Tibial nerve (tissue), 4 donors: ENCODE data around the gene ATP6AP1. TPM values are rescaled to one million over a fixed set of nuclear protein-coding genes. Genes with fewer than 3 reads are reported as not detected.

Experiments used
- DNase-seq, 2 donors: peaks; one replicate each; pipeline ENCODE4 v3.0.0-alpha.2; 2019; ENCODE audit warnings: low spot score in 2 of 2
- H3K27ac ChIP-seq, 4 donors: fragments of 200-600 bp; sonication (generic) in 3 of 4; one replicate each; pipeline ENCODE4 v1.5.1; 2017 to 2019; ENCODE audit warnings: mild to moderate bottlenecking in 1 of 4
- H3K27me3 ChIP-seq, 2 donors: fragments of 200-600 bp; sonication (generic) in 1 of 2; one replicate each; pipeline versions ENCODE4 v1.5.1 to v1.6.0; 2017 to 2019
- H3K36me3 ChIP-seq, 3 donors: fragments of 200-600 bp; sonication (generic); one replicate each; pipeline ENCODE4 v1.5.1; 2018 to 2019
- H3K4me1 ChIP-seq, 4 donors: fragments of 200-600 bp; sonication (generic) in 3 of 4; one replicate each; pipeline ENCODE4 v1.5.1; 2017 to 2019
- H3K4me3 ChIP-seq, 4 donors: fragments of 200-600 bp; sonication (generic) in 3 of 4; one replicate each; pipeline ENCODE4 v1.5.1; 2017 to 2019; ENCODE audit warnings: mild to moderate bottlenecking in 1 of 4, moderate library complexity in 1 of 4
- H3K9me3 ChIP-seq, 4 donors: fragments of 200-600 bp; sonication (generic) in 3 of 4; one replicate each; pipeline ENCODE4 v1.5.1; 2017 to 2019
- EP300 ChIP-seq, 2 donors: sonication (generic); formaldehyde crosslinking; IDR thresholded peaks; one replicate each; pipeline ENCODE4 v1.6.1; 2017; ENCODE audit warnings: antibody characterized with exemption in 2 of 2, mild to moderate bottlenecking in 1 of 2
- POLR2A ChIP-seq, 2 donors: fragments of 450-650 bp; IDR thresholded peaks; one replicate each; pipeline ENCODE4 v1.6.1; 2017; ENCODE audit warnings: antibody characterized with exemption in 2 of 2, mild to moderate bottlenecking in 2 of 2, moderate library complexity in 2 of 2
- WGBS, 2 donors: methylation state at CpG; one replicate each; pipeline ENCODE4 v1.1.5; 2018; 5-methylcytosine and 5-hydroxymethylcytosine counted together
- total RNA-seq, 4 donors: library from RNA; depleted of rRNA; stranded (reverse); fragments of >200 nt; gene quantifications; one replicate each; pipeline ENCODE4 v1.1.0, GENCODE V29; 2016
- TF ChIP-seq, protein P1 (sequence below), 5 experiments: fragments of 200-600 bp in 3 of 5; fragments of 450-650 bp in 2 of 5; sonication (generic) in 3 of 5; IDR thresholded peaks; one replicate each; pipeline ENCODE4 v1.5.1; 2016 to 2019; ENCODE audit warnings: antibody characterized with exemption in 5 of 5, mild to moderate bottlenecking in 3 of 5, moderate library complexity in 2 of 5

Gene ATP6AP1
- total RNA-seq, 4 donors from 2014 or later = 42.9 to 59.7 (median 50.4) TPM

DNA sequence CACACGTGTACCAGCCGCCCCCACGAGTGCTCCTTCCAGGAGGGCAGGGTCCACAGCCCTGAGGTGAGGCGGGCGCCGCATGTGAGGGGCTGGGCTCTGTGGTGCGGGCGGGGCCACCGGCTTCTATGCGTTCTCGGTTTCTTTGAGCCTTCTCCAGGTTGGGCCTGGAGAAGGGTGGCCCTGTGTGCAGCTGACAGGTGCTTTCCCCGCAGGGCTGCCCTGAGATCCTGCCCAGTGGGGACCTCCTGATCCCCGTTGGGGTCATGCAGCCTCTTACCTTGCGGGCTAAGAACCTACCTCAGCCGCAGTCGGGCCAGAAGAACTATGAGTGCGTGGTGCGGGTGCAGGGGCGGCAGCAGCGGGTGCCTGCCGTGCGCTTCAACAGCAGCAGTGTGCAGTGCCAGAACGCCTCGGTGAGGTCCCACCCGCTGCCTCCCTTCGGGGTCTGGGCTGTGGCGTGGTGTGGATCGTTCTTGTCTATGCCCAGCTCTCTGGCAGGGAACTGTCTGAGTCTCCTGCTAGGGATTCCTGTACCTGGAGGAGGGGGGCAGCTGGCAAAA, 36.4 kb downstream of the ATP6AP1 start:
- Histone ChIP-seq H3K9me3 (no peaks in the 10 kb centered on the region), H3K27ac (no peak overlapping the region), H3K4me3 (no peak overlapping the region), H3K4me1 (peaks cover 0 to 23% (median 1%) of the 10 kb centered on the region in 4 donors), H3K27me3 (no peaks in the 10 kb centered on the region), H3K36me3 (peaks cover 0 to 65% (median 0%) of the 10 kb centered on the region in 3 donors)
- TF ChIP-seq, protein P1, sequence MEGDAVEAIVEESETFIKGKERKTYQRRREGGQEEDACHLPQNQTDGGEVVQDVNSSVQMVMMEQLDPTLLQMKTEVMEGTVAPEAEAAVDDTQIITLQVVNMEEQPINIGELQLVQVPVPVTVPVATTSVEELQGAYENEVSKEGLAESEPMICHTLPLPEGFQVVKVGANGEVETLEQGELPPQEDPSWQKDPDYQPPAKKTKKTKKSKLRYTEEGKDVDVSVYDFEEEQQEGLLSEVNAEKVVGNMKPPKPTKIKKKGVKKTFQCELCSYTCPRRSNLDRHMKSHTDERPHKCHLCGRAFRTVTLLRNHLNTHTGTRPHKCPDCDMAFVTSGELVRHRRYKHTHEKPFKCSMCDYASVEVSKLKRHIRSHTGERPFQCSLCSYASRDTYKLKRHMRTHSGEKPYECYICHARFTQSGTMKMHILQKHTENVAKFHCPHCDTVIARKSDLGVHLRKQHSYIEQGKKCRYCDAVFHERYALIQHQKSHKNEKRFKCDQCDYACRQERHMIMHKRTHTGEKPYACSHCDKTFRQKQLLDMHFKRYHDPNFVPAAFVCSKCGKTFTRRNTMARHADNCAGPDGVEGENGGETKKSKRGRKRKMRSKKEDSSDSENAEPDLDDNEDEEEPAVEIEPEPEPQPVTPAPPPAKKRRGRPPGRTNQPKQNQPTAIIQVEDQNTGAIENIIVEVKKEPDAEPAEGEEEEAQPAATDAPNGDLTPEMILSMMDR (IDR thresholded peaks at IDR 0.05) = no peak
- TF ChIP-seq POLR2A (IDR thresholded peaks at IDR 0.05) (no peak), EP300 (IDR thresholded peaks at IDR 0.05) (no peak)
- DNase-seq = no peak
- 88 to 90% methylated on average over 13 to 25 of the region's 28 CpGs for WGBS, 2 donors

DNA sequence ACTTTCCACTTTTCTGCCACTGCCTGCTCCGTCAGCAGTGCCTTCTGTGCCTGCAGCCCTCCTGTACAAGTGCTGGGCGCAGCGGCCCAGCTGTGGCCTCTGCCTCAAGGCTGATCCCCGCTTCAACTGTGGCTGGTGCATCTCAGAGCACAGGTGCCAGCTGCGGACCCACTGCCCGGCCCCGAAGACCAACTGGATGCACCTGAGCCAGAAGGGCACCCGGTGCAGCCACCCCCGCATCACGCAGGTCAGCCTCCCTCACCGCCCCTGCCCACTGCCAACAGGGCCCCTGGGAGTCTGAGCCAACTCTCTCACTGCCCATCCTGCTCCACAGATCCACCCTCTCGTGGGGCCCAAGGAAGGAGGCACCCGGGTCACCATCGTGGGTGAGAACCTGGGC, 37.1 kb downstream of the ATP6AP1 start:
- Histone ChIP-seq H3K27ac (no peak overlapping the region), H3K9me3 (no peaks in the 10 kb centered on the region), H3K4me1 (peaks cover 0 to 15% (median 0%) of the 10 kb centered on the region in 4 donors), H3K36me3 (peaks cover 0 to 72% (median 0%) of the 10 kb centered on the region in 3 donors), H3K27me3 (no peaks in the 10 kb centered on the region), H3K4me3 (no peak overlapping the region)
- no peak for TF ChIP-seq EP300 (IDR thresholded peaks at IDR 0.05)
- TF ChIP-seq, protein P1 (IDR thresholded peaks at IDR 0.05) = no peak
- TF ChIP-seq POLR2A (IDR thresholded peaks at IDR 0.05) = no peak
- WGBS, 2 donors = 90 to 93% methylated on average over 2 to 13 of the region's 14 CpGs
- DNase-seq = no peak

DNA sequence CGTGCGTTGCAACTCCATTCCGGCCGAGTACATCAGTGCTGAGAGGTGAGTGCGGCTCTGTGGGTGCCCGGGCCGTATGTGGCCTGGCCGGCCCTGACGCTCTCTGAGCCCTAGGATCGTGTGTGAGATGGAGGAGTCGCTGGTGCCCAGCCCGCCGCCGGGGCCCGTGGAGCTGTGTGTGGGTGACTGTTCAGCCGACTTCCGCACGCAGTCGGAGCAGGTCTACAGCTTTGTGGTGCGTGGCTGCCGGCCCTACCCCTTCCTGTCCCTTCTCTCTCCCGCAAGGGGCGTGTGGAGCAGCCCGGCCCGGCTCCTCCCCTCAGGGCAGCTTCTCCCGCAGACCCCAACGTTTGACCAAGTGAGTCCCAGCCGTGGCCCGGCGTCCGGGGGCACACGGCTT, 37.6 kb downstream of the ATP6AP1 start:
- H3K4me3 ChIP-seq = no peak overlapping the region
- H3K4me1 ChIP-seq = peaks cover 0 to 11% (median 0%) of the 10 kb centered on the region in 4 donors
- no peak overlapping the region for H3K27ac ChIP-seq
- no peaks in the 10 kb centered on the region for H3K27me3 ChIP-seq
- WGBS, 2 donors = 86 to 92% methylated on average over 15 to 28 of the region's 32 CpGs
- TF ChIP-seq, protein P1 (IDR thresholded peaks at IDR 0.05) = no peak
- TF ChIP-seq EP300 (IDR thresholded peaks at IDR 0.05) (no peak), POLR2A (IDR thresholded peaks at IDR 0.05) (no peak)
- DNase-seq = no peak
- no peaks in the 10 kb centered on the region for H3K9me3 ChIP-seq
- peaks cover 0 to 76% (median 0%) of the 10 kb centered on the region in 3 donors for H3K36me3 ChIP-seq

DNA sequence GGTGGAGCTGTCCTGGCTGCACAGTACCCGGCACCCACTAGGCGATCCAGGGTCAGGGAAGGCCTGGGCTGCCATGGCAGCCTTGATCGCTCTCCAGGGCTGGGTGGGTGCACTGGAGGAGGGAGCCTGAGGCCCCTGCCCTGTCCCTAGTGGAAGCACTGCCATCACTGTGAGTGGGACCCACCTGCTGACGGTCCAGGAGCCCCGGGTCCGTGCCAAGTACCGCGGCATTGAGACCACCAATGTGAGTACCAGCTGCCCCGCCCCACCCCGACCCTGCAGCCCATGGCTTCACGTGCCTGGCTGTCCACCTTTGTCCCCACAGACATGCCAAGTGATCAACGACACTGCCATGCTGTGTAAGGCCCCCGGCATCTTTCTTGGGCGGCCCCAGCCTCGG, 38.4 kb downstream of the ATP6AP1 start:
- 96 to 100% methylated on average over 1 to 5 of the region's 15 CpGs for WGBS, 2 donors
- Histone ChIP-seq H3K27me3 (no peaks in the 10 kb centered on the region), H3K36me3 (peaks cover 0 to 85% (median 0%) of the 10 kb centered on the region in 3 donors), H3K9me3 (no peaks in the 10 kb centered on the region), H3K4me1 (peaks cover 0 to 2% (median 0%) of the 10 kb centered on the region in 4 donors), H3K4me3 (no peak overlapping the region), H3K27ac (no peak overlapping the region)
- no peak for DNase-seq
- no peak for TF ChIP-seq POLR2A (IDR thresholded peaks at IDR 0.05)
- no peak for TF ChIP-seq EP300 (IDR thresholded peaks at IDR 0.05)
- TF ChIP-seq, protein P1 (IDR thresholded peaks at IDR 0.05) = no peak

DNA sequence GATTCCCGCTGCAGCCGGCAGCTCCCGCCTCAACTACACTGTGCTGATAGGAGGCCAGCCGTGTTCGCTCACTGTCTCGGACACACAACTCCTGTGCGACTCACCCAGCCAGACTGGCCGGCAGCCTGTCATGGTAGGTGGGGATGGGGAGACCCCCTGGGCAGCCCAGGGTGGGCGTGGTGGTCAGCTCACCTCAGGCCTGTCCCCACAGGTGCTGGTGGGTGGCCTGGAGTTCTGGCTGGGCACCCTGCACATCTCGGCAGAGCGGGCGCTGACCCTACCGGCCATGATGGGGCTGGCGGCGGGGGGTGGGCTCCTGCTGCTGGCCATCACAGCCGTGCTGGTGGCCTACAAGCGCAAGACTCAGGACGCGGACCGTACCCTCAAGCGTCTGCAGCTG, 39.1 kb downstream of the ATP6AP1 start:
- Histone ChIP-seq H3K4me3 (no peak overlapping the region), H3K4me1 (no peaks in the 10 kb centered on the region), H3K27me3 (no peaks in the 10 kb centered on the region), H3K9me3 (no peaks in the 10 kb centered on the region), H3K36me3 (peaks cover 0 to 91% (median 0%) of the 10 kb centered on the region in 3 donors), H3K27ac (no peak overlapping the region)
- TF ChIP-seq, protein P1 (IDR thresholded peaks at IDR 0.05) = no peak
- no peak for TF ChIP-seq EP300 (IDR thresholded peaks at IDR 0.05)
- DNase-seq = no peak
- WGBS, 2 donors = 100% methylated on average over 1 of the region's 21 CpGs; no CpG with 5 or more reads in 1 of the 2 donors
